OCI-LY1 (cell line): Measurements from ENCODE around the gene NDUFS5.

Source experiments
- EZH2 ChIP-seq: fragments of 200-600 bp; sonication (generic), shearing (Covaris generic); IDR thresholded peaks from 2 replicates; pipeline ENCODE4 v1.8.0; 2017; ENCODE audit warnings: borderline replicate concordance, mixed run types, mild to moderate bottlenecking, antibody characterized with exemption, low read length, moderate library complexity, mixed read lengths
- TF ChIP-seq, protein P1 (sequence below): fragments of 200-600 bp; sonication (generic), shearing (Covaris generic); IDR thresholded peaks from 2 replicates; pipeline ENCODE4 v1.5.1; 2017; ENCODE audit warnings: mild to moderate bottlenecking, antibody characterized with exemption, low read length, moderate library complexity, mixed read lengths

DNA sequence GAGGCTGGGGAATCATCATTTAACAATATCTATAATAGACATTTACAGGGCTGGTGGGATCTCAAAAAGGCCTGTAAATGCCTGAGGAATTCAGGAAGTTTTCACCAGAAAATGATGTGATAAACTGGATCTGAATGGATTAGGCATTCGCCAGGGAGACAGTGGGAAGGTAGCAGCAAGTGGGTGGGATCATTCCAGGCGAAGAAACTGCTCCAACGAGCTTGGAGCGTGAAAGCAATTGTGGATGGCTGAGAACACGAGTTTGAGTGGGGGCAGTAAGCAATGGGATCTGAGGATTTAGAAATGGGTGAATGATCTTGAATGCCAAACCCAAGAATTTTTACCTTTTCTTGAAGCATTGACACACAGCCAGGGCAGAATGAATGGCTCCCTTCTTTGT is 8.9 kb upstream of the NDUFS5 start:
- TF ChIP-seq, protein P1, sequence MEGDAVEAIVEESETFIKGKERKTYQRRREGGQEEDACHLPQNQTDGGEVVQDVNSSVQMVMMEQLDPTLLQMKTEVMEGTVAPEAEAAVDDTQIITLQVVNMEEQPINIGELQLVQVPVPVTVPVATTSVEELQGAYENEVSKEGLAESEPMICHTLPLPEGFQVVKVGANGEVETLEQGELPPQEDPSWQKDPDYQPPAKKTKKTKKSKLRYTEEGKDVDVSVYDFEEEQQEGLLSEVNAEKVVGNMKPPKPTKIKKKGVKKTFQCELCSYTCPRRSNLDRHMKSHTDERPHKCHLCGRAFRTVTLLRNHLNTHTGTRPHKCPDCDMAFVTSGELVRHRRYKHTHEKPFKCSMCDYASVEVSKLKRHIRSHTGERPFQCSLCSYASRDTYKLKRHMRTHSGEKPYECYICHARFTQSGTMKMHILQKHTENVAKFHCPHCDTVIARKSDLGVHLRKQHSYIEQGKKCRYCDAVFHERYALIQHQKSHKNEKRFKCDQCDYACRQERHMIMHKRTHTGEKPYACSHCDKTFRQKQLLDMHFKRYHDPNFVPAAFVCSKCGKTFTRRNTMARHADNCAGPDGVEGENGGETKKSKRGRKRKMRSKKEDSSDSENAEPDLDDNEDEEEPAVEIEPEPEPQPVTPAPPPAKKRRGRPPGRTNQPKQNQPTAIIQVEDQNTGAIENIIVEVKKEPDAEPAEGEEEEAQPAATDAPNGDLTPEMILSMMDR: no peak
- no peak for TF ChIP-seq EZH2
